ENCODE results near the gene GPHN. TPM values are rescaled to one million over a fixed set of nuclear protein-coding genes. Genes with fewer than 3 reads are reported as not detected.

Gene GPHN
- total RNA-seq, 1 donor from 2014 or later: 33.4 TPM

- intact Hi-C loops (cut with micrococcal nuclease): no loop called here
These were observed 22.9 kb upstream of the GPHN start for GRCh38 chr14:66485029-66485428.

GRCh38 chr14:66485910-66486421 is 22.0 kb upstream of the GPHN start, which contains the start of gene CCDC196:
Gene CCDC196, plus strand, starts transcription at chr14:66486371. Its CDS starts 132 bp downstream, at chr14:66486503.
- TF ChIP-seq, protein P1, sequence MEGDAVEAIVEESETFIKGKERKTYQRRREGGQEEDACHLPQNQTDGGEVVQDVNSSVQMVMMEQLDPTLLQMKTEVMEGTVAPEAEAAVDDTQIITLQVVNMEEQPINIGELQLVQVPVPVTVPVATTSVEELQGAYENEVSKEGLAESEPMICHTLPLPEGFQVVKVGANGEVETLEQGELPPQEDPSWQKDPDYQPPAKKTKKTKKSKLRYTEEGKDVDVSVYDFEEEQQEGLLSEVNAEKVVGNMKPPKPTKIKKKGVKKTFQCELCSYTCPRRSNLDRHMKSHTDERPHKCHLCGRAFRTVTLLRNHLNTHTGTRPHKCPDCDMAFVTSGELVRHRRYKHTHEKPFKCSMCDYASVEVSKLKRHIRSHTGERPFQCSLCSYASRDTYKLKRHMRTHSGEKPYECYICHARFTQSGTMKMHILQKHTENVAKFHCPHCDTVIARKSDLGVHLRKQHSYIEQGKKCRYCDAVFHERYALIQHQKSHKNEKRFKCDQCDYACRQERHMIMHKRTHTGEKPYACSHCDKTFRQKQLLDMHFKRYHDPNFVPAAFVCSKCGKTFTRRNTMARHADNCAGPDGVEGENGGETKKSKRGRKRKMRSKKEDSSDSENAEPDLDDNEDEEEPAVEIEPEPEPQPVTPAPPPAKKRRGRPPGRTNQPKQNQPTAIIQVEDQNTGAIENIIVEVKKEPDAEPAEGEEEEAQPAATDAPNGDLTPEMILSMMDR (IDR thresholded peaks at IDR 0.05; ENCODE audit: borderline replicate concordance): no peak
- no peak within 1 kb of the TSS for H3K4me3 ChIP-seq
- no peaks in the 10 kb centered on the region for H3K36me3 ChIP-seq
- H3K9me3 ChIP-seq (replicated peaks): no peaks in the 10 kb centered on the region
- no peak for DNase-seq
- H3K4me1 ChIP-seq: peaks cover 37% of the 10 kb centered on the region
- no peaks in the 10 kb centered on the region for H3K27me3 ChIP-seq (ENCODE audit: low read depth)
- intact Hi-C loops (cut with micrococcal nuclease): no loop called here
- H3K27ac ChIP-seq (replicated peaks): no peak within 1 kb of the TSS

More at GRCh38 chr14:66485029-66485428, 22.9 kb upstream of the GPHN start:
- H3K4me3 ChIP-seq: no peak overlapping the region
- no peak overlapping the region for H3K27ac ChIP-seq (replicated peaks)
- no peak for DNase-seq
- peaks cover 28% of the 10 kb centered on the region for H3K4me1 ChIP-seq
- no peaks in the 10 kb centered on the region for H3K27me3 ChIP-seq (ENCODE audit: low read depth)
- TF ChIP-seq, protein P1 (IDR thresholded peaks at IDR 0.05; ENCODE audit: borderline replicate concordance): no peak
- no peaks in the 10 kb centered on the region for H3K9me3 ChIP-seq (replicated peaks)
- H3K36me3 ChIP-seq: no peaks in the 10 kb centered on the region

GRCh38 chr14:66487164-66487563 is 20.8 kb upstream of the GPHN start:
- Histone ChIP-seq H3K27me3 (ENCODE audit: low read depth) (no peaks in the 10 kb centered on the region), H3K36me3 (no peaks in the 10 kb centered on the region), H3K9me3 (replicated peaks) (no peaks in the 10 kb centered on the region), H3K4me3 (no peak overlapping the region), H3K27ac (replicated peaks) (no peak overlapping the region), H3K4me1 (peaks cover 39% of the 10 kb centered on the region)
- TF ChIP-seq, protein P1 (IDR thresholded peaks at IDR 0.05; ENCODE audit: borderline replicate concordance): no peak
- intact Hi-C loops (cut with micrococcal nuclease): no loop called here
- DNase-seq: no peak

DNA sequence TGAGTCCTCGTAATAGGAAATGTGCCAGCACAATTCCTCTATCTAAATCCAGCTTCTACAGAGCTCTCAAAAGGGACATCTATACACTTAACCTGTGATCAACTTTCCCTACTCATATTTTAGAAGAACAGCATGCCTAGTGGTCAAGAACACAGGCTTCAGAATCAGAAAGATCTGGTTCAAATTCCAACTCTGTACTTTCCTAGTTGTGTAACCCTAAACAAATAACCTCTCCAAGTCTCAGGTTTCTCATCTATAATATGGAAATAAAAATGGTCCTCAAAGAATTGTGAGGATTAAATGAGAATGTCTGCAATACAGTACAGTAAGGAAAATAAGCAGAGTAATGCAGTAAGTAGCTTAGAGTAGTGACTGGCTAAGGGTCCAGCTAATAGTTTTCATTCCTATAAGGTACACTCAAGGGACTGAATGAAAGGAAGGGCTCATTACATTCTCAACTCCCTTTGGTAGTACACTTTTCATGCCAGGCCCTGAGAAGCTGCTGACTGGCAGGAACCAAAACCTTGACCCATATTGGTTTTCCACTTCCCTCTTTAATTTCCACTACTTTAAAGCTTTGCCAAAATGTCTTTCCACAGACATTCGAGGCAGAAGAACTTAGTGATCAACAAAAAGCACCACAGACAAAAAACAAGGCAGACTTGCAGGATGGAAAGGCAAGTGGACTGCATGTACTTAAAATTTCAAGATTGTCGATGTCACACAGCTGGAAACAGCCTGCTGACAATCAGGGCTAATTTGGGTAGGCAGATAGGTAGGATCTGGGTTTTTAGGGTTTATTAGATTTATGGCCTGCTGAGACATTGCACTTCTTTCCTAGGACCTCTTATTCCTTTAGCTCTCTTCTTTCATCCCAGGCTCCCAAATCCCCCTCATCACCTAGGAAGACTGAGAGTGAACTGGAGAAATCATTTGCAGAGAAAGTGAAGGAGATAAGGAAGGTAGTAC is 17.5 kb upstream of the GPHN start:
- no peak for DNase-seq
- no peaks in the 10 kb centered on the region for H3K27me3 ChIP-seq (ENCODE audit: low read depth)
- TF ChIP-seq, protein P1 (IDR thresholded peaks at IDR 0.05; ENCODE audit: borderline replicate concordance): no peak
- no peak overlapping the region for H3K27ac ChIP-seq (replicated peaks)
- H3K36me3 ChIP-seq: no peaks in the 10 kb centered on the region
- H3K9me3 ChIP-seq (replicated peaks): no peaks in the 10 kb centered on the region
- no peak overlapping the region for H3K4me3 ChIP-seq
- intact Hi-C loops (cut with micrococcal nuclease): no loop called here
- peaks cover 23% of the 10 kb centered on the region for H3K4me1 ChIP-seq

GRCh38 chr14:66493750-66494149 is 14.2 kb upstream of the GPHN start:
- H3K27ac ChIP-seq (replicated peaks): no peak overlapping the region
- H3K36me3 ChIP-seq: no peaks in the 10 kb centered on the region
- H3K9me3 ChIP-seq (replicated peaks): no peaks in the 10 kb centered on the region
- no peaks in the 10 kb centered on the region for H3K27me3 ChIP-seq (ENCODE audit: low read depth)
- peaks cover 35% of the 10 kb centered on the region for H3K4me1 ChIP-seq
- intact Hi-C loops (cut with micrococcal nuclease): no loop called here
- H3K4me3 ChIP-seq: no peak overlapping the region
- TF ChIP-seq, protein P1 (IDR thresholded peaks at IDR 0.05; ENCODE audit: borderline replicate concordance): no peak
- DNase-seq: no peak

Measured in left ventricle myocardium inferior (tissue), 1 donor.